Neural cell (in vitro differentiated cells): ENCODE measurements around the gene KLK13.

Experiments used
- CTCF ChIP-seq: fragments of 450-650 bp; IDR thresholded peaks from 2 replicates; pipeline ENCODE4 v1.5.1; 2014; ENCODE audit warnings: antibody characterized with exemption, mild to moderate bottlenecking, moderate library complexity; ENCODE audit not compliant: poor library complexity, severe bottlenecking
- EP300 ChIP-seq: fragments of 450-650 bp; conservative IDR thresholded peaks from 2 replicates; pipeline ENCODE4 v1.6.1; 2014; ENCODE audit warnings: antibody characterized with exemption, mild to moderate bottlenecking, moderate library complexity; ENCODE audit not compliant: poor library complexity, severe bottlenecking
- EZH2 ChIP-seq: fragments of 200-600, 300-800 bp; shearing (Covaris generic), sonication (generic); IDR thresholded peaks from 2 replicates; pipeline ENCODE4 v1.6.1; 2014; ENCODE audit warnings: antibody characterized with exemption, low read length, borderline replicate concordance, mild to moderate bottlenecking; ENCODE audit not compliant: insufficient read depth, poor library complexity, severe bottlenecking
- MXI1 ChIP-seq: fragments of 450-650 bp; conservative IDR thresholded peaks from 2 replicates; pipeline ENCODE4 v1.6.1; 2014; ENCODE audit warnings: antibody characterized with exemption, mild to moderate bottlenecking; ENCODE audit not compliant: poor library complexity, severe bottlenecking
- POLR2AphosphoS5 ChIP-seq: IDR thresholded peaks from 2 replicates; pipeline ENCODE4 v1.6.1; 2012
- RAD21 ChIP-seq: fragments of 450-650 bp; conservative IDR thresholded peaks from 2 replicates; pipeline ENCODE4 v1.6.1; 2014; ENCODE audit warnings: antibody characterized with exemption, mild to moderate bottlenecking, moderate library complexity
- SMC3 ChIP-seq: fragments of 450-650 bp; conservative IDR thresholded peaks from 2 replicates; pipeline ENCODE4 v1.6.1; 2014; ENCODE audit warnings: antibody characterized with exemption, mild to moderate bottlenecking, moderate library complexity; ENCODE audit not compliant: poor library complexity
- TAF1 ChIP-seq: IDR thresholded peaks from 2 replicates; pipeline ENCODE4 v1.6.1; 2012; ENCODE audit warnings: low read depth

- TF ChIP-seq CTCF (no peak), SMC3 (no peak), POLR2AphosphoS5 (no peak), RAD21 (no peak), EP300 (no peak), MXI1 (no peak), EZH2 (no peak), TAF1 (no peak)
These were observed 28.4 kb downstream of the KLK13 start for GRCh38 chr19:51036519-51036918.
